Activated CD4-positive, alpha-beta T cell treated with anti-CD3 and anti-CD28 coated beads for 48 hours (primary cell): ENCODE data around the gene ALDOA.

Experiments used
- DNase-seq: peaks from one replicate; pipeline ENCODE4 v3.0.0-alpha.2; 2020

The ALDOA gene

GRCh38 chr16:30070490-30070889, 4.9 kb downstream of the ALDOA start:
- DNase-seq = no peak

DNA sequence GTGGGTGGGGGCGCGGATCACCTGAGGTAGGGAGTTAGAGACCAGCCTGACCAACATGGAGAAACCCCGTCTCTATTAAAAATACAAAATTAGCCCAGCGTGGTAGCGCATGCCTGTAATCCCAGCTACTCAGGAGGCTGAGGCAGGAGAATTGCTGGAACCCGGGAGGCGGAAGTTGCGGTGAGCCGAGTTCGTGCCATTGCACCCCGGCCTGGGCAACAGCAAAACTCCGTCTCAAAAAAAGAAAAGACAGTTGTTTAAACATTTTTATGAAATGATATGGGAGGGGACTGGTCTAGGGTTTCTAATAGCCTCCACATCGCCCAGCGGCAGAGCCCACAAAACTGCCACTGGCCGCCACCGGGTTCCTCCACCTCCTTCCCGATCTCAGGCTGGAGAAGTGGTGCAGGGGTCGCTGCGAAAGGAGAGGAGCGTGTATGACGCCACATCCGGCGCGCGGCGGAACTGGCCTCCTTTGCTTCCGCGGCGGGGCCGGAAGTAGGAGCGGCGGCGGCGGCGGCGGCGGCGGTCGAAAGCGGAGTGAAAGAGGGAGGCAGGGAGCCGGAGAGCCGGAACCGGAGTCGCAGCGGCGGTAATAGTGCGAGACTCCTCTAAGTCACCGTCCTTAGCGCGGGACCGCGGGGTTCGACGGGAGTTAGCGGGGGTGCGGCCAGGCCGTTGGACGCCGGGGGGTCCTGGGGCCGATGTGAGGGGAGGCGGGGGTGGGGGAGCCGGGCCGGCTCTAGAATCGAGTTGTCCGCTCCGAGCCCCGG, 10.1 kb downstream of the ALDOA start, which contains the start of gene PPP4C:
PPP4C (plus strand) TSS at position 492 of the 773 bp plus-strand sequence. CDS start 384 bp downstream, outside the sequence.
- DNase-seq = peak; percentile 95

DNA sequence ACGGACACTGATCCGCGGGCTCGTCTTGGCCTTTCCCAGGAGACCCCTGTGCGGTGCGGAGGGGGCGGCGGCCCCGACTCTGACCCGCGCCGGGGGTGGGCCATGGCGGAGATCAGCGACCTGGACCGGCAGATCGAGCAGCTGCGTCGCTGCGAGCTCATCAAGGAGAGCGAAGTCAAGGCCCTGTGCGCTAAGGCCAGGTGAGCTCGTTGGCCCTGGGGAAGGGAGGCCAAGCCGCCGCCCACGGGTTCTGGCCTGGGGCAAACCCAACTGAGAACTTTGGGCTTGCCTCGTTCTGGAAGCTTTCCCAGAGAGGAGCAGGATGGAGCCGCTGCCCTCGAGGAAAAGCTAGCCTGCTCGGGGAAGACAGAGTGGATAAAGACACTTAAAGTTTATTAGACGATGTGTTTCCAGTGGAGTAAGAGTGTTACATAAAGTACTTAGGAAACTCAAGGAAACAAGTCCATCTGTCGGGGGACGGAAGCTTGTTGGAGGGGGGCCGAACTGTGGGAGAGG, 10.8 kb downstream of the ALDOA start:
- DNase-seq = no peak

DNA sequence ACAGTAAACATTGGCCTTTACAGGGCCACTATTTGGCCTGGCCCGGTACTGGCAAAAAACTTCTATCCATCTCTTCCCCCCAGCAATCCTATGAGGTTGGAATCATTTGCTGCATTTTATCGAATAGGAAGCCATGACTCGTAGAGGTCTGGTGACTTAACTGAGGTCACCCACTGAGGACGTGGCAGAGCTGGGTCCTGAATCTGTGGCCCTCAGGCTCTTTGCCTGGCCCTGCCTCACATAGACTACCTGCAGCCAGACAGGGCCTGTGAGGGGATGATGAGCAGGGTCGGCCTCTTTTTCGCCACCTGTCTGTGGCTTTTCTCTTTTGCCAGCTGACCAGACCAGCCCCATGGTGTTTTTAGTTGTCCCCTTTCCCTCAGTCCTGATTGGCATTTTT, 12.1 kb downstream of the ALDOA start:
- no peak for DNase-seq

GRCh38 chr16:30078744-30079143, 13.2 kb downstream of the ALDOA start:
- no peak for DNase-seq

GRCh38 chr16:30079480-30079879, 13.9 kb downstream of the ALDOA start:
- no peak for DNase-seq

DNA sequence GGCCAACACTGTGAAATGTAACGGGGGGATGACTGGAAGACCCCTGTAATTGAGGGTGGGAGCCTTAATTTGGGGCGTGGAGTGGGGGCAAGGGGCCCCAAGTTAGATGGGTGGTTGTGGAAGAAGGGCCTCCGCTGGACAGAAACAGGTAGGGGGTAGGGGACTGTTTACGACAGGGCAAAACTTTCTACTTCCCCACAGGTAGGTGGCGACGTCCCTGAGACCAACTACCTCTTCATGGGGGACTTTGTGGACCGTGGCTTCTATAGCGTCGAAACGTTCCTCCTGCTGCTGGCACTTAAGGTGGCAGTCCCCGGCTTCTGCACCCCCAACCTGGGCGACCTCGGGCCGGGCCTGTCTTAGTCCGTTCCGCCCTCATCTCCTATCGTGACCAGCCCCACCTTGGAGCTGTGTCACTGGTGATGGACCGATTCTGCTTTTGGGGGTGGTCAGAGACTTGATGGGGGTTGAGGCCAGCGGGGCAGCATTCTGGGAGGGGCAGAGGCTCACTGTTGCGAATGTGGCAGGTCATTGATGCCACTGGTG, 17.1 kb downstream of the ALDOA start:
- no peak for DNase-seq

DNA sequence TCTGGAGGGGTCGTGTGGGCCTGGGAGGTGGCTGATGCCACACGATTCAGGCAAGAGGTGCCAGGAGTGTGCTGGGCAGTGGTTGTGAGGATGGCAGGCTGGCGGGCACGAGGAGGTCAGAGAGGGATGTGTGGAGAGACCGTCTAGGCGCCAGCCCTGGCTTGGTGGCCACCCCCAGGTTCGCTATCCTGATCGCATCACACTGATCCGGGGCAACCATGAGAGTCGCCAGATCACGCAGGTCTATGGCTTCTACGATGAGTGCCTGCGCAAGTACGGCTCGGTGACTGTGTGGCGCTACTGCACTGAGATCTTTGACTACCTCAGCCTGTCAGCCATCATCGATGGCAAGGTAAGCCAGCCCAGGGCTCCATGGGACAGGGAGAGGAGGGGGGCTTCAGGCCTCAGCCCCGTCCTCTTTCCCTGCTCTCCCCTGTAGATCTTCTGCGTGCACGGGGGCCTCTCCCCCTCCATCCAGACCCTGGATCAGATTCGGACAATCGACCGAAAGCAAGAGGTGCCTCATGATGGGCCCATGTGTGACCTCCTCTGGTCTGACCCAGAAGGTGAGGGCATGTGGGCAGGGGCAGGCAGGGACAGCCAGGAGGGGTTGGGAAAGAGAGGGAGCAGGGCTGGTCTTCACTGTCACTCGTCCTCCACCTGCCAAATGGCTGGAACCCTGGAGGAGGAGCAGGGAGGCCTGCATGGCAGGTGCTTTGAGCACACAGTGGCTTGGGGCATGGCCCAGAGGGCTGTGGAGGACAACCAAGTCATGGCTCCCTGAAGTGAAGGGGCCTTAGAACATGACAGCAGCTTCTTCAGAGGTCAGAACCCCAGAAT, 17.9 kb downstream of the ALDOA start:
- DNase-seq = no peak

DNA sequence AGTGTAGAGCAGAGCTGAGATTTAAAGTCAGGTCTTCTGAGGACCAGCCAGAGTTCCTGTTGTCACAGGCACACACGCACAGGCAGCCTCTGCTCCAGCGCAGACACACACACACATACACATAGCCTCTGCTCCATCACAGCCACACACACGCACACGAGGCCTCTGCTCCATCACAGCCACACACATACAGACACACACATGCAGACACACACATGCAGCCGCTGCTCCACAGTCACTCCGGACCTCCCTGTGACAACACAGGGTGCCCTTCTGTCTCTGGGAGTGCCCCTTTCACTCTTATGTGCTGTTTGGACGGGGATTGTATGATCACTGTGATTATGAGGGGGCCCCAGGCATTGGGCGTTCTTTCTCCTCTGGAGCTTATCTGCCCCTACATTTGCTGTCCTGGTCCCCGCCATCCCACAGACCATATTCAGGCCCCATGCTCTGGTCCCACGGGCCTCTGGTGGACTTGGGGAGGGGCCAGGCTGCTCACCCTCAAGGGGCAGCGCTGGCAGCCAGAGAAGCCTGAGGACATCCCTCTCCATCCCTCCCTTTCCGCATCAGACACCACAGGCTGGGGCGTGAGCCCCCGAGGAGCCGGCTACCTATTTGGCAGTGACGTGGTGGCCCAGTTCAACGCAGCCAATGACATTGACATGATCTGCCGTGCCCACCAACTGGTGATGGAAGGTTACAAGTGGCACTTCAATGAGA, 18.7 kb downstream of the ALDOA start:
- no peak for DNase-seq

GRCh38 chr16:30084816-30085159, 19.2 kb downstream of the ALDOA start:
- DNase-seq = no peak

GRCh38 chr16:30085247-30085646, 19.7 kb downstream of the ALDOA start:
- DNase-seq = no peak

DNA sequence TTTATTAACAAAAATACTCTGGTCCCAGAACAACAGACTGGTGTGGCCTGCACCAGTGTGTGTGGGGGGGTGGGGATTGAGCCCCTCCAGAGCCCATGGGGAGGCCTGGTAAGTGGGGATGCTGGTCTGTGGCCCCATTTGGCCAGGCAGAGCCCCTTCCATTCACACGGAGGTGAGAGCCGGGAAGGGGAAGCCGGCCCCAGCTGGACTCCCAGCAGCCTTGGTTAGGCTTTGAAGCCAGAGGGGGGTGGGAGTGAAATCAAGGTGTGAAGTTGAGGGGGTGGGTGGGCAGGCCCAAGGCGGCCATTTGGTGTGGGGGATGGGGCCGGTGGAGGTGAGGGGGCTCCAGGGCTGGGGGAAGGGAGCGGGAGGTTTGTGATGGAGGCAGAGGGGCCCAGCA, 20.3 kb downstream of the ALDOA start:
- DNase-seq = no peak

GRCh38 chr16:30086291-30087140, 21.0 kb downstream of the ALDOA start:
- no peak for DNase-seq

DNA sequence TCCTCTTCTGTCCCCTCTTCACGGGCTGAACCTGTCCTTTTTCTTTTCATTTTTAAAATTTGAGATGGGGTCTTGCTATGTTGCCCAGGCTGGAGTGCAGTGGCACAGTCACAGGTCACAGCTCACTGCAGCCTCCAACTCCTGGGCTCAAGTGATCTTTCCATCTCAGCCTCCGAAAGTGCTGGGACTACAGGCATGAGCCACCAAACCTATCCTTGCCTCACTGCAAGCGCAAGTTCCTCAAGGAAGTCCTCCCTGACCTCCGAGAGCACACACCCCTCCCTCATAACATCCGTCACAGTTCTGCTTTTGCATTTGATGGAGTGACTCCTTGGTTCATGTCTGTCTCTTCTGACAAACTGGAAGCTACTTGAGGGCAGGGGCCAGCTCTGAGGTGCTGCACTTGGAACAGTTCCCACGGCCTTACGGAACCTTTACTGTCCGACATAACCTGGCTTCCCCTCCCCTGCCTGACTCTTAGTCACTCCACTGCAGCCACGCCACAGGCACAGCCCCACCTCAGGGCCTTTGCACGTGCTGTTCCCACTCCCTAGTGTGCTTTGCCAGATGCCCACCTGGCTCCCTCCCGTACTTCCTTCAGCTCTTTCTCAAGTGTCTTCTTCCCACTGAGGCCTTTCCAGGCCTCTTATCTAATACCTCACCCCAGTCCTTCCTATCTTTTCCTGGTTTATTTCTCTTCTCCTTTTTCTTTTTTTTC, 21.8 kb downstream of the ALDOA start:
- no peak for DNase-seq

DNA sequence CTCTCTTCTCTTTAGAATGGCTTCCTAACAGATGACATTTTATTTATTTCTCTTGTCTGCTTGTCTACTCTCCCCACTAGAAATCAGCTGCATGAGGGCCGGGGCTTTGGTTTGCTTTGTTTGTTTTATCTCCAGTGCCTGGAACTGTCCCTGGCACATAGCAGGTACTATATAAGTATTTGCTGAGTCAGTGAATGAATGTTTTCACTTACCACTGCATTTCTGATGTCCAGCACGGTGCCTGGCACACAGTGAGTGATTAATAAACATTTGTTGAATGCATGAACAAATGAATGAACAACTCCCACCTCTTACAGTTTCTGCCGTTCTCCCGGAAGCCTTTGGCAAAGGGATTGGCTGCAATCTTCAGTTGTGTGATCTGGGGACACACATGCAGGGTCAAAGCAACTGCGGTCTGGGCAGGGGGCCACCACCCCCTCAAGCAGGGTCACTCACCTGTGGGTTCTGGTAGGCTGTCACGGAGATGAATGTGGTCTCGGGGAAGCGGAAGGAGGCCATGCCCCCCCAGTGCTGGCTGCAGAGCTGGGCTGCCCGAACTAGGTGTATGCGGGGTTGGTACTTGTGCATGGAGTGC, 22.8 kb downstream of the ALDOA start:
- DNase-seq = no peak

GRCh38 chr16:30088832-30089624, 23.5 kb downstream of the ALDOA start:
- no peak for DNase-seq

DNA sequence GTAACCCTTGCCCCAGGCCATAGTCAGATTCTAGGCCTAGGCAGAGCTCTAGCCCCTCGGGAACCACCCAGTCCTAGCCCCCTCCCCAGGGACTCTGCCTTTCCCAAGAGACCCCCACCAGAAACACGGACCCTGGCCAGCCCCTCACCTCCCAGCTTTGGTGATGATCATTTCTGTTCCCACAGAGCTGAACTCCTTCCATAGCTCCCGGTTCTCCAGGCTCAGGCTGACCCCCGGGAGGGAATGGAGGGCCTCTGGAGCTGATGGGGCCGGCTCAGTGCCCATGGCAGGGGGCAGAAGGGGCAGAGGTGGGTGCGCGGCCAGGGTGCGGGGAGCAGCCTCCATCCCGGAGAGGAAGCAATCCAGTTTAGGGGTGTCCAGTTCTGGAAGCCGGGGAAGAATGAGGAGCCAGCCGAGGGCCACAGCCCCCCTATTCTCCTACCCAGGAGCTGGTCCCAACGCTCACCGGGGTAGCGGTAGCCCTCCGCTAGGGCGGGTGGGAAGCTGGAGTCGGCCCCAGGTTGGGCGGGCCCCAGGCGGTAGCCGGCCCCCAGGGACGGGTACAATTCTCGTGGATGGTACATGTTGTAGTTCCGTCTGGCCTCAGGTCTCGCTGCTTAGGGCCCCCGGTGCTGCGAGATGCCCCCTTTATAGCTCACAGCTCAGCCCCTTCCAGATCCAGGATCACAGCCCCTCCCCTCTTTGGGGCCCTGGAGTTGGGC, 25.2 kb downstream of the ALDOA start:
- DNase-seq = no peak

DNA sequence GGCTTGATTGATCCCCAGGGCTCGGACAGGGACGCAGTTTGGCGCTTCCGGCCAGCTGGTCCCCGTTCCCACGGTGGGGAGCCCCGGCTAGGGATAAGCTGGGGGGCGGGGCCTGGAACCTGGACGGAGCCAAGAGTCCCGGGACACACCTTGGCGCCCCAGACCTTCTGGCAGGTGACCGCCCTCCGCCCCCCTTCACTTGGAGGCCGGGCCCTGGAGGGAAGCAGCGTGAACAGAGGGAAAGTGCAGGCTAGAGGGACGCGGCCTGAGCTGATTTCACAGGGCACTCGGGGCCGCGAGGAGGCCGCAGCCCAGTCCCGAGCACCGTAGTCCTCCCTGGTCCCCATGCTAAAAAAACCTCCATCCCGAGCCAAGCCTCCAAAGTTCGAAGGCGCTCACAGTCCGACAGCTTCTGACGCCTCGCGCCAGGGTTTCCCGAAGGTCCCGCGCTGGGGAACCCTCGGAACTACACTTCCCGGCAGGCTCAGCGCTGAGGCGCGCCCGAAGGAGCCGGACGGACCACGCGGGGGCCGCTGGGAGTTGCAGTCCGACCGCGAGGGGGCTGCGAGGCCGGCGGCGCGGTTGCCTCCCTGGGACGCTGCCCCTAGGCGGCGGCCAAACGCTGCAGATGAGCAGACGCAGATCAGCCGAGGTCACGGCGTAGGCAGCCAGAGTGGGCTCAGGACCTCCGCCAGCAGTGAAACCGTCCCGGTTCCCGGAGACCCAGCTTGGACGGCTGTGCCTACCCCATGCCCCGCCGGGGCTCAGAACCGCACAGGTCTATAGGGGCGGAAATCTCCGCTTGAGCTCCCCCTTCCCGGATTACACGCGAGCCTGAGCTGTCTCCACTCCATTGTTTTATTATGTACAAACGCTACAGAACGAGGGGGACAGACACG, 26.2 kb downstream of the ALDOA start, which contains the start of gene TBX6:
TBX6 (minus strand) TSS at position 451 of the 899 bp plus-strand sequence. CDS start 731 bp downstream, outside the sequence.
- peak; percentile 96 for DNase-seq
